Prostate gland (tissue), 2 donors: Measurements from ENCODE around the gene WDR82.

ENCODE experiments used
- POLR2A ChIP-seq: fragments of 450-650 bp; IDR thresholded peaks from one replicate; pipeline ENCODE4 v1.6.1; 2016; ENCODE audit warnings: antibody characterized with exemption, mild to moderate bottlenecking
- POLR2AphosphoS5 ChIP-seq: sonication (generic); formaldehyde crosslinking; IDR thresholded peaks from one replicate; pipeline ENCODE4 v1.6.1; 2017; ENCODE audit warnings: antibody characterized with exemption
- TF ChIP-seq, protein P1 (sequence below), 4 experiments: fragments of 200-600 bp in 2 of 4; fragments of 450-650 bp in 2 of 4; sonication (generic) in 2 of 4; IDR thresholded peaks; 1 replicate in 3 of 4; 2 replicates in 1 of 4; pipeline ENCODE4 v1.5.1; 2016 to 2019; ENCODE audit warnings: antibody characterized with exemption in 4 of 4, mild to moderate bottlenecking in 2 of 4, moderate library complexity in 2 of 4

DNA sequence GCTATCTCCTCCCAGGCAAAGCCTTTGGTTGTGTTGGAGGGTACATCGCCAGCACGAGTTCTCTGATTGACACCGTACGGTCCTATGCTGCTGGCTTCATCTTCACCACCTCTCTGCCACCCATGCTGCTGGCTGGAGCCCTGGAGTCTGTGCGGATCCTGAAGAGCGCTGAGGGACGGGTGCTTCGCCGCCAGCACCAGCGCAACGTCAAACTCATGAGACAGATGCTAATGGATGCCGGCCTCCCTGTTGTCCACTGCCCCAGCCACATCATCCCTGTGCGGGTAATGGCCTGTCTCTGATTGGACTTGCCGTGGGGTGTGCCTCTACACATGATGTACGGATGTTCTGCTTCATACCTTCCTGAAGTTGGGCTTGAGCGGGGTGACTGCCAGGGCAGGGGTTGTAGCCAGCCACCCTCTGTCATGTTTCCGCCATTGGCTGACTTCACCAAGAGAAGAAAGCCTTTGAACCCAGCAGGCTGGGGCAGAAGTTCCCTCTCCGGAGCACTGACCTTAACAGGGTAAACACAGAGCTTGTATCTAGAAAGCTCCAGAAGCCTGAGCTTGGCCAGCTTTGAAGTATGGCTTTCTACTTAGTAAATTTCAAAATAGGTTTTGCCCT is 67.1 kb downstream of the WDR82 start:
- TF ChIP-seq, protein P1, sequence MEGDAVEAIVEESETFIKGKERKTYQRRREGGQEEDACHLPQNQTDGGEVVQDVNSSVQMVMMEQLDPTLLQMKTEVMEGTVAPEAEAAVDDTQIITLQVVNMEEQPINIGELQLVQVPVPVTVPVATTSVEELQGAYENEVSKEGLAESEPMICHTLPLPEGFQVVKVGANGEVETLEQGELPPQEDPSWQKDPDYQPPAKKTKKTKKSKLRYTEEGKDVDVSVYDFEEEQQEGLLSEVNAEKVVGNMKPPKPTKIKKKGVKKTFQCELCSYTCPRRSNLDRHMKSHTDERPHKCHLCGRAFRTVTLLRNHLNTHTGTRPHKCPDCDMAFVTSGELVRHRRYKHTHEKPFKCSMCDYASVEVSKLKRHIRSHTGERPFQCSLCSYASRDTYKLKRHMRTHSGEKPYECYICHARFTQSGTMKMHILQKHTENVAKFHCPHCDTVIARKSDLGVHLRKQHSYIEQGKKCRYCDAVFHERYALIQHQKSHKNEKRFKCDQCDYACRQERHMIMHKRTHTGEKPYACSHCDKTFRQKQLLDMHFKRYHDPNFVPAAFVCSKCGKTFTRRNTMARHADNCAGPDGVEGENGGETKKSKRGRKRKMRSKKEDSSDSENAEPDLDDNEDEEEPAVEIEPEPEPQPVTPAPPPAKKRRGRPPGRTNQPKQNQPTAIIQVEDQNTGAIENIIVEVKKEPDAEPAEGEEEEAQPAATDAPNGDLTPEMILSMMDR (IDR thresholded peaks at IDR 0.05), result no peak
- TF ChIP-seq POLR2AphosphoS5 (no peak), POLR2A (no peak)
